Hematopoietic multipotent progenitor cell treated with erythropoietin and hydrocortisone succinate and interleukin-3 and kit ligand, for 15 days (in vitro differentiated cells): ENCODE measurements around the gene TENM4.

Source experiments
- DNase-seq: peaks from one replicate; pipeline ENCODE4 v3.0.0-alpha.2; 2015; ENCODE audit warnings: low spot score

Gene TENM4

DNA sequence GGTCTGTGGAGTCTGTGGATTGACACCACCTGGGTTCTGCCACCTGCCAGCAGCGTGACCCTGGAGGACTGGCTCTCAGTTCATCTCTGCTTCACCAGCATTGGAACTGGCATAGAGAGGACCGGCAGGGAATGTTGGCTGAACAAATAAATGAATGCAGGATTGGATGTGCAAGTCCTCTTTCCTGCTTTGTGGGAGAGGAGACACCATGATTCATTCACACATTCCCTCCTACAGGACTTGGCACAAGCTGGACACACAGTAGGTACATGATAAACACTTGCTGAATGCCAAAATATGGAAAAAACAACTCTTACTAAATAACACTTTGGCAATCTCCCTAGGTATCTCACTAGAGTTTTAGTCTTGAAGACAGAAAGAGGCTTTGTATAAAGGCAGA lies 749.6 kb downstream of the TENM4 start:
- DNase-seq, result no peak

DNA sequence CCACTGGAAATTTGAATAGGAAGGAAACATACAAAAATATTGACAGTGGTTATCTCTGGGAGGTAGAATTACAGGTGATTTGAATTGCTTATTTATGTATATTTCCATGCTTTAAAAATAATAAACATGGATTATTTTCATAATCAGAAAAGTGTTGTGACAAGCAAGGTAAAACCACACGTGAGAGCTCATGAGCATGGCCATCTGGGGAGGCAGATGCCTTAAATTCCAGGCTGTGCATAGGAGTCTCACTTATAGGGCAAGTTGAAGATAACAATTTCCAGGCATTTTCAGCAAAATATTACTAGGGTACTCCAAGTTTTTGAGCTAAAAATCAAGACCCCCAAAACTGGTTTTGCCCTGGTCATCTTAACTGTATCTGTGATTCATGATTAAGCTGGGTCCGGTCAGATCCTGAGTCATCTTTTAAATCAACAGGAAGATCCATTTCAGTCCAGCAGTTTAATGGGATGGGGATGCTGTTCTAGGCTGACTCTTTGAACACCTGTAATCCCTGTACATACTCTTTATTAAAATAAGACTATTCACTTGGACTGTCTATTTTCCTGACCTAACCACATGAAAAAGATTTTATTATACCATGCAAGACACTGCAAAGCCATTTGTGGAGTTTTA lies 750.4 kb downstream of the TENM4 start:
- no peak for DNase-seq

DNA sequence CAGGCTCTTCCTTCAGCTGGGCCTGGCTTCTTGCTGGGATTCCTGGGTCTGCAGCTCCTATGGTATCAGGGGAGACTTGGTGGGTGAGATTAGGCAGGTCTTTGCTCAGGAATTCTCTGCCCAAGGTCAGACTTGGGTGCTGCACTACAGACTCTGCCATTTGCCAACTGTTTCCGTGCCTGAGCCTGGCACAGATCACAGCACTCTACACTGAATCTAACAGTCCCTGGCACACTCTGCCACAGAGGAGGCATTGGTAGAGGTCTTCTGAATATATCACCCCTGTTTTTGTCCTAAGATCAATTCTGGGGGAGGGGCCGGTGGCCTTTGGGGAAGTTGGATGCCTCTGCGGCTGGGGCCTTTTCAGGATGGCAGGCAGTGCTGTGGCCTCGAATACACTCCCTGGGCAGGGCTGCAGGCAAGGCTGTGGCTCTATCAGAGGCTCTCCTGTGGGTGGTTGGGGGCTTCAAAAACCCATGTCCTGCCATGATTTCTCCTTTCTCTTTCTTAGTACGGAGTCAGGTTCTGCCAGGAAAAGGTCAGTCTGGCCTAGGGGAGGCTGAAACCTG lies 751.2 kb downstream of the TENM4 start:
- DNase-seq, result no peak

DNA sequence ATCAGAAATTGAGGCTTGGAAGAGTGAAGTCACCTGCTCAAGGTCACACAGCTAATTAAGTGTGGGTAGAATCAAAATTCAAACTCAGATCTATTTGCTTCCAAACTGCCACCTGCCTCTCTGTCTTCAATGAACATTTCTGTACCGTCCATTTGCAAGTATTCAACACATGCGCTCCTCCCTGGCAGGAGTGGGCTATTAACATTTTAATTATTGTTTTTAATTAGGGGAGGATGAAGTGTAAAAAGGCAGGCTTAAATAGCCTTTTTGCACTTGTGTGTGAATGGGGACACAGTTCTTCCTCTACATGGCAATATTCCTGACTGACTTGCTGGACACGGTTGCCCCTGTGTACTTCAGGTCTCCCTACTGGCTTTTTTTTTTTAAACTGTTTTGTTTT lies 751.7 kb downstream of the TENM4 start:
- no peak for DNase-seq

DNA sequence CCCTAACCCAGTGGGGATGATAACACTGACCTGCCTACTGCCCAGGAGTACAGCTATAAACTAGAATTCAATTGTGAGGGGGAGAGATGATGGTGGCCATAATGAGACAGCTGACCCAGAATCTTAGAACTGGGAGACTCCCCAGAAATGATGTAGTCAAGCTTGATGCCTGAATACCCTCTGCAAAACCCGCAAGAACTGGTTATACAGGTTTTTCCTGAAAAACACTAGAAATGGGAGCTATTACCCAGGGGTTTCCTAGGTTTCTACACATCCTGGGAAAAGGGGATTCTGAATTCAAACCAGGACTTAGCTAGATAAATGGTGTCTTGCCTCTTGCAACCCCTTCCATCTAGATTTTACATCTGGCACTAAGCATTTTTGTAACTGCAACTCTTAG lies 752.4 kb downstream of the TENM4 start:
- no peak for DNase-seq

DNA sequence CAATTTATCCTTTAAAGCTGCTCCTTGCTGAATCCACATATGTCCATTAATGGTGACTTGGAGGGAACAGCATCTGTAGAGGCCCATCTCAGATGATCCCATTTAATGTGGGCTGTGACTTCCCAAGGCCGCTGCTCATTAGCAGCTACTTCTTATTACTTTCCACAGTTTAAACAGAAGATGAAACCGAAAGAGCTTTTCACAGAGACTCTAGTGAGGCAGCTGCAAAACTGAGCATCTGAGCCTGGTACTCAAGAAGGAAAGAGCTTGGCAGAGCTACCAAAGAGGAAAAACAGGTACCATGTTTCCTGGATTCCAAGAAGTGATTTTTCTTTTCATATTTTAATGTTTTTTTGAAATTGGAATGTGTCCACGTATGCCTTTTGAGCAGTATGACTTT lies 755.7 kb downstream of the TENM4 start:
- no peak for DNase-seq

DNA sequence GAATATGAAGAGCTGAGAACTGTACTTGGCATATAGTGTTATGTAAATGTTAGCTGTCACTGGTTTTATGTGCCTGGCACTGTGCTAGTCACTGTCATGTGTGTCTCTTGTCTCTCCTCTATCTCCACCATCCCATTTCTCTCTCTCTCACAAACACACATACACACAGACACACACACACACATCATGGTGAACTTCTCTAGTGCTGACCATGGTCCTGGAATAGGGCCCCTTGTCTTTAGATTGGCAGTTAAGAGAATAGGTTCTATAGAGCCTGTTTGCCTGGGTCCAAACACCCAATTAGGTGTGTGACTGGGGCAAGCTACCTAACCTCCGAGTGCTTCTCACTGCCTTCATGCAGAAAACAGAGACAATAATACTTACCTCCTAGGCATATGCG lies 756.5 kb downstream of the TENM4 start:
- no peak for DNase-seq

DNA sequence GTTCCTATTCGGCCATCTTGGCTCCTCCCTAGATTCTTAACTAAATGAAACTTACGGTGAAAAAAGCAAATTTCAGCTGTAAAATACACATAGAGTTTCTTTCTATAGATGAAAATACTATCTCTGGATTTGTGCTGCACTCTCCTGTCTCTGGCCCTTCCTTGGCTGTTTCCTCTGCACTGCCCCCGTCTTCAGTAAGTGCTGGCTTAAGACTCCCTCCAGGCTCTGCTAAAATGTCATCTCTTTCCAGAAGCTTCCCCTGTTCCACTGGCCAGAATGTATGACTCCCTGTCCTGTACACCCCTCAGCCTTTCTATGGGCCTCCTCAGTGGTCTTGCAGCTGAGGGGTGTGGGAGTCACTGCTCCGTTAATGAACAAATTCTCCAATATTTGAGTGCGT lies 757.1 kb downstream of the TENM4 start:
- DNase-seq, result no peak

DNA sequence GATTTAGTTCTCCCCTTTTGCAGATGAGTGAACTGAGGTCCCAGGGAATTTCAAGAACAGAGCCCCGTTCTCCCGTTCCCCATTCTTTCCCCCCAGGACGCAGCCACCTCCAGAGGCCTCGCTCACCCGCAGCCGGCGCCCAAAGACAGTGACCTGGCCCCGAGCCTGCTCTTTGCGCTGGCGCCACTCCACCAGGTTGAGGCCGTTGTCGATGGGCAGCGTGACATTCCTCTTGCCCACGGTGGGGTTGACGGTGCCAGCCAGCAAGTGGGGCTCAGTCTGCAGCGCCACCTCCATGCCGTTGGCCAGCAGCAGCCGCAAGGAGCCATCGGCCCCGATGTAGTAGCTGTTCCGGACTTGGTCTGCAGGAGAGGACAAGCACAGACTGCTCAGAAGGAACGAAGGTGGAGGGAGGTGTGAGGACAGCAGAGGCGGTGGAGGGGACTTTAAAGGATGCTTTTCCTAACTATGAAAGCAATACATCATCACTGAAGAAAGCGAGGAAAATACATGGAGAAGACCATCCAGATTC lies 764.7 kb downstream of the TENM4 start:
- DNase-seq, result no peak

DNA sequence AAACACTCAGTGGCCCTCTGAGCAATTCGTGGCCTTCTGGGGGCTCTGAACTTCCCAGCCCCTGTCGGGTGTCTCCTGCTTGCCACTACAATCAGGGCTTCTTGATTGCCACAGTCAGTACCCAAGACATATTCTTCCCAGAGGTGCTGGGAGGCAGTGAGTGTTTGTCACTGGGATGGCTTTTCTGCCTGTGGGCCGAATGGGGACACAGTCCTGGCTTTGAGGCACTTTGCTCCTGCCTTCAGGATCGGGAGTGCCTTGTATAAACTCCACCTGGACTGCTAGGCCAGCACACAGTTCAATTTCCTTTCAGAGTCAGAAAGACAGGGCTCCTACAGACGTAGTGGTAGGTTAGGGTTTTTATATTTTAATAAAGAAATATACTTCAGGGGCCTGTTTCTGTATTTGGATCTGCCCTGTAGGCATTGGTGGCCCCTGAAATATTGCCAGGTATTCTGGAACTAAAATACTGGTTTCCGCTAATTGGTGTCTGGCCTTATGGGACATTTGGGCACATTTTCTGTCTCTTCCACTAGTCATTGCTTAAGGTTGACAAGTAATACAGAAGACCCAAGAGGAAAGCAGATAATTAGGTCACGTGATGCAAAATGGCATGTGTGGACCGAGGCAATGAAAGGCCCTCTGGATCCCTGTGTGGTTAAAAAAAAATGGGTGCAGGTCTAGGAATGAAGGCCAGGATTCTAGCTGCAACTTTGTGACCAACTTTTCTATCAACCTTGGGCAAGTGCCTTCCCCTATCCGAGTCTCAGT lies 767.8 kb downstream of the TENM4 start:
- no peak for DNase-seq

DNA sequence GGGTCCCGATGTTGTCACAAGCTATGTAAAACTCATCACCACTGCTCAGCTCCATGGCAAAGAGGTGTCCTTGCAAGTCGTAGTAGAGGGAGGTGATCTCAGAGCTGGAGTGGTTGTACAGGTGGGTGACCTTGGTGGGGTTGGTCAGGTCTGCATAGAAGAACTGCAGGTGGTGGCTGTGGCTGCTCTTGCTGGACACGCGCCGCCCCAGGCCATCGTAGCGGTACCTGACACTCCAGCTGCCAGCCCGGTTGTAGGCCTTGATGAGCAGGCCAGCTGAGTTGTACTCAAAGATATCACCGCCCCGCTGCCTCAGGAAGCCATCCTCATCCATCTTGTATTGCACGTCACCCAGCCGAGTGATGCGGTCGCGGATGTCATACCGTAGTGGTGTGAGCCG lies 771.6 kb downstream of the TENM4 start:
- DNase-seq, result no peak

DNA sequence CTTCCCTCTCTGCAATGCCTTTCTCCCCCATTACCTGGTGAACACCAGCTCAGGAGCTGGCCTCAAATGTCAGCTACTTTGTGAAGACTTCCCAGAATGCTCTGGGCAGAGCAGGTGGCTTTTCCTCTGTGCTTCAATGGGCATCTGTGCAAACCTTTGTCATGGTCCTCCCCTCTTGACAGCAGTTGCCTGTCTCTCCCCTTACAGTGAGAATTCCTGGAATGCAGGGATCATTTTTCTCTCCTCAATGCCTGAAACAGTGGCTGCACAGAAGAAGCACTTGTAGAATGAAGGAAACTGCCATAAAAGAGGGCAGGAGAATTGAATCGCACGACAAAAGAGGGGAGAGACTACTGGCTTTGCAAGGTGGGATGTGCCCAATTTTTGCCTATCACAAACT lies 773.4 kb downstream of the TENM4 start:
- no peak for DNase-seq

DNA sequence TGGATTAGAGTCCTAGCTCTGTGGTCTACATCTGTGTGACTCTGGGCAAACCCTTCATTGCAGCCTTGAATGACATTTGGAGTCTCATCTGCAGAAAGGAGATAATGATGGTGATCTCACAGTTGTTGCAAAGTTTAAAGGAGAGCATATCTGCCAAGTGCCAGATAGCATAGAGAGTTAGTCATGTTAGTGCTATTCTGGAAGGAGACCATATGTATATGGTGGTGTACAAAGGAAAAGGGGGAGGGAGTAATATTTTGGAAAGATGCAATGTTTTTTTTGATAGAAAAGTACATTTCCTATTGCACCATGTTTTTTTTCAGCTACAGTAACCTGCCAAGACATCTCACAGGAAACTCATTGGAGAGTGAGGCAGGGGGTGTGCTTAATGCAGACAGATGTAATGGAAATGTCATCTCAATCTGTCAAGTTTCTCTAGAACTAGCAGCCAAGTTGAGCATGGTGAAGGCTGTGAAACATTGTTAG lies 774.1 kb downstream of the TENM4 start:
- DNase-seq, result peak; percentile 54

DNA sequence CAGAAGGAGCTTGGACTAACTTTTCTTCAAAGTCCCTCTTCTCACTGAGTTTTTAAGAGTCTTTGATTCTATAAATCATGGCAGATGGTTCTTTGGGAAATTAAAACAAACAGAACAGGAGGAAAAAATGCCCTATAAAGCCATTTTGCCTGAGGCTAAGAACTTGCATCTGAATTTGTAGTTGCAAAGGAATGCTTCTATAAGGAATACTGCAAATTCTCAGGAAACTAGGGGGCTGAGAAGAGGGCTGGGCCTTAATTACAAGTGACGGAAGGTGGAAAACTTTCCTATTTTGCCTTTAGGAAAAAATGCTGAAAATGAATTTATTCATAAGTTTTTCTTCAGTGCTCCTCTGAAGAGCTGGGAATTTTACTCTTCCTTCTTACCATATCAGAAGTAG lies 776.2 kb downstream of the TENM4 start:
- no peak for DNase-seq

DNA sequence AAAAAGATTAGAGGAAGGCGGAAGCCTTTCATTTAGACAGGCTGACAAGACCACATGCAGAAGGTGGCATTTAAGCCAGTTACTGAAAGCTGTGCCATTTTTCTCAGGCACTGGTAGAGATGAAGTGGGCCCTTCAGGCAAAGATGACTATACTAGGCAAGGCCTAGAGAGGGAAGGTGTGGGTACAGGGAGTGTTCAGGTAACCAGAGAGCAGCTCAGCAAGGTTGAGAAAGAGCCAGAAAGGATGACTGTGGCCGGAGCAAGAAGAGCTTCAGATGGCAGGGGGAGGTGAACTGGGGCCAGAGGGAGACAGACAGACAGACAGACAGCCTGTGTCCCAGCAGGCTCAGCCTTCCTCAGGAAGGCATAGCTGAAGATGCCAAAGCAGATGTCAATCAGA lies 778.0 kb downstream of the TENM4 start:
- no peak for DNase-seq

DNA sequence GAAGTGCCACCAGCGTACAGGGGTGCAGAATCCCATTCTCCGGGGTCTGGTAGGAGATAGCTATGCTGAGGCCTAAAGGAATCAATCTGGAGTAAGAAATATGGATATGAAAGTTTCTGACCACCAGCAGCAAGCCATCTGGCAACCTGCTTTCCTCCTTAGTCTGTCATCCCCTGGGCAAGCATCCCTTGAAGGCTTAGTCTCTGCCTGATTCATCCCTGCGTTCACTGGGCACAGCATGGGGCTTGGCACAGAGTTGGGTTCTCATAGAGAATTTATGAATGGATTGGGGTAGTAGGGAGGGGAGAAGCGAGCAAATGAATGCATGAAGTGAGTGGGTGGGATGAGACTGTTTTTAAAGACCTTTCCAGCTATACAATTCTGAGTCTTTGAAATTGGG lies 780.4 kb downstream of the TENM4 start:
- DNase-seq, result no peak

DNA sequence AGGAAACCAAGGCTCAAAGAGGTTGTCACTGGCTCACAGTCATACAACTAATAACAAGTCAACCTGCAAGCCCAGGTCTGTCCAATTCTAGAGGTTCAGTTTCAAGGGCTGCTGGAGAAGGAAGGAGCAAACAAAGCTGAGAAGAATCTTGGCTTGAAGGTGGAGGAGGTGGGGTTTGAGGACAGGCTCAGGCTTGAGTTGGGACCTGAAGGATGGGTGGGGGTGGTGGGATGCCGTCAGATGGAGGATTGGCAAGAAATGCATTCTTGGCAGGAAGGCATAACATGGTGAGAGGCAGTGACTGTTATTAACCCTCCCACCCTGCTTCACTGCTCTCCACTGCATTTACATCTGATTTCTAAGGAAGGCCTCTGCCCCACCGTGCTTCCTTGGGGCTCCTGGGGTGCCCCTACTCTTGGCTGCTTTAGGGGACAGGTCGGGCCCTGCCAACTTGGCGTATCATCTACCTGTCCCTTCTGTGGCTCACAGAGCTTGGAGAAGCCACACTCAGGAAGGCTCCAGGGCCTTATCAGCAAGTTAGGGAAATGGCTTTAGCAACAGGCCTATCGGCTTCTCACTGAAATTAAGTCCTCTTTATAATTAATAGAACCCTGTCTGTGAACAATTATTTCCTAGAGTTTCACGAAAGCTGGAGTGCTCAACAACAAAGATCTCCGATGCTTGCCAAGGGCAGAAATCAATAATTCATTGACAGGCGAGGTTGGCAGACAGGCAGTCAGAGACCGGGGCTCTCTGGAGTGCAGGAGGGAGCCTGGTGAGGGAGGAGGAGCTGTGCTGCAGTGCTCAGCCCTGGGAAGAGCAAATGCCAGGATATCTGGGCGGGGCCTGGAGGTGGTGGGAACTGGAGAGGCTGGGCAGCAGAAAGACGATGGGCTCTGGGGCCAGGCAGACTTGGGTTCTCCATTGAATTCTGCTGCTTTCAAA lies 781.2 kb downstream of the TENM4 start:
- DNase-seq, result no peak

DNA sequence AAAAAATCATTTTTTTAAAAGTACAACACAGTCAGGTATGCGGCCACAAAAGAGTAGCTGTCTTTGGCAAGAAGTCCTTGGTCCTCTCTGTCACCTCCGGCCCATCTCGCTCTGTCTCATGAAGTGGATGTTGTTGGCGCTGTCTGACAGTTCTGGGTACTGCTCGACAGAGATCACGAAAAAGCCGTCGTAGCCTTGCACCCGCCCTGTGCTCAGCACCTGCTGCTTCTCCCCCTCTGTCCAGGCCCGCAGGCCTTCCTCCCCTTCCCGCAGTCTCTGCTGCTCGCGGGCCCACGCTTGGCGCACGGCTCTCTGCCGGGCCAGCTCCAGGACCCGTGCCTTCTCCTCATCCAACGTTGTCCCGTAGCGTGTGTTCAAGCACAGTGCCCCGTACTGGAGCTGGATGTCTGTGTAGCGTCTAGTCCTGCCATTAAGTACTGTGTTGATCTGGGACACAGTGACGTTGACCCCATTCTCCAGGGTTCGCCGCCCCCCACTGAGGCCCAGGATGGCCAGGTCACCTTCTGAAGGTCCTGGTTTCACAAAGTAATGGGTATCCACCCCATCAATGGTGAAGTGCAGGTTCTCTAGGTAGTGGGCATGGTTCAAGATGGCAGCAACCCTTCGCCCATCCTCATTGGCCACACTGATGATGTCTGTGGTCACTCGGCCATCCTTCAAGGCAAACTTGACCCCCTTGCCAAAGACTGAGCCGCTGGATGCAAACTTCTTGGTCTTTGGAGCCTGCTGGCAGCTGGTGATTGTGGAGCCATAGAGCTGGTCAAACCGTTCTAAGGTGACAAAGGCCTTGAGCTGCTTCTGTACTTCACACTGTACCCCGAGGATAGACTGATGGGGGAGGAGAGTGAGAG lies 782.6 kb downstream of the TENM4 start:
- no peak for DNase-seq

DNA sequence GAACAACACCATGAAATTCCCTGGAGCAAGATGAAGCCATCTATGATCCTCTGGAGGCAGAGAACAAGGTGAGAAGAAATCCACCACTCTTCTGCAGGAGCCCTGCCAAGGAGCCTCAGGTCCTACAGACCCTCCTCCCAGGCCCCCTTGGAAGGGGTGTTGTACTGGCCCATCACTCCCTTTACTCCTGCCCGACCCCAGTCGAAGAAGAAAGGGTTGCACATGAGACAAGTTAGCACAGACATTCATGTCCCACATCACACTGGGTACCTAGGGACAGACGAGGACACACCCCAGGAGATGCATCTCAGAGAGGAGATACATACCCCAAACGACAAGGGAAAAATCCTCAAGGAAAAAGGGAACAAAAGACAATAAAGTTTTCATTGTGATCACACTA lies 783.4 kb downstream of the TENM4 start:
- no peak for DNase-seq

DNA sequence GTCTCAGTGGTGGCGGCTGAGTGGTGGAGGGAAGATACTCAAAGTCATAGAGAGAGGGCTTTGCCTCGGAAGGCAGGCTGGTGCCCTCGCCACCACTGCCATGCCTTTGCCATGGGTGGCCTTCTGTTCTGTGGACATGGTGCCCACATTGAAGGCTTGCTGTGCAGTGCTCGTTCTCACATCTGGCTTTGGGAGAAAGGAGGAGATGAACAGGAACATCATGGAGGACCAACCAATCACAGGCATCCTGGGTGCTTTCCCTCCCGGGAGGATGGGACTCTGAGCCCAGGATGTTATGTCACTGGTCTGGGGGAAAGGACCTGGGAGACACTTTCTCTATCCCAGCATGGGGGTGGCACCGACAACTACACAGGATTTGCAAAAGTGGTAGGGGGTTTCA lies 783.8 kb downstream of the TENM4 start:
- DNase-seq, result no peak

DNA sequence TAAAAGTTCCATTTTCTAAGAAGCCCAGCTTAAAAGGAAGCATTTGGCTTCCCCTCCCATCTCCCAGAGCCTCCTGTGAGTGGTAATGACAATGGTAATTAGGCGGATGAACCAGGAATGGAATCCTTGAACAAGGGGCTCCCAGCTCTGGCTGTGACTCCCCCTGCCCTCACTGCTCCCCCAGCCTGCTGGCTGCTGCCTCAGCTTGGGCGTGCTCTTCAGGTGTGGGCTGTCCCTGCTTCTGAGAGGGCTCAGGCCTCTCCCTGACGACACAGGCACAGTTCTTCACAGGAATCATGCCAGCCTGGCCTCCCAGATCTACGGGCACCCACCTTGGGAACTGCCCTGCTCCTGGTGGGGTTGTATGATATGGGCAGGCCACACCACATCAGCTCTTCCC lies 784.5 kb downstream of the TENM4 start:
- DNase-seq, result no peak
